ENCODE measurements around the gene AMPD3.

DNA sequence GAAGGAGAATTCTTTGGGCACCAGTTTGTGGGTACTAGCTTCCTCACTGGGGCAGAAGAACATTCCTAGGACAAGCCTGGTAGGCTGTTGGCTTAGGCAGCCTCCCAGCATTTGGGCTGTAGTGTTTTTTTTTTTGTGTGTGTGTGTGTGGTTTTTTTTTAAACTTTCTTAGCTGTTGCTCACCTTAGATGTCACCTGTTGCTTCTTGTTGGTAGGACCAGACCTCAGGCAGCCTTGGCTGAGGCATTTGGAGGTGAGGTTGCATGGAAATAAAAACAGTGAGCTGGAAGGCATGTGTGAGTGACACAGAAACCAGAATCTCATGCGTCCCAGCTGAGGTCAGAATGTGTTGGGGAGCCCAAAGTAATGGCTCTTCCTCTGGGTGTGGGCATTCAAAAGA lies 21.3 kb downstream of the AMPD3 start:
- TF ChIP-seq POLR2AphosphoS5 (IDR thresholded peaks at IDR 0.05) = no peak
- TF ChIP-seq, protein P1, sequence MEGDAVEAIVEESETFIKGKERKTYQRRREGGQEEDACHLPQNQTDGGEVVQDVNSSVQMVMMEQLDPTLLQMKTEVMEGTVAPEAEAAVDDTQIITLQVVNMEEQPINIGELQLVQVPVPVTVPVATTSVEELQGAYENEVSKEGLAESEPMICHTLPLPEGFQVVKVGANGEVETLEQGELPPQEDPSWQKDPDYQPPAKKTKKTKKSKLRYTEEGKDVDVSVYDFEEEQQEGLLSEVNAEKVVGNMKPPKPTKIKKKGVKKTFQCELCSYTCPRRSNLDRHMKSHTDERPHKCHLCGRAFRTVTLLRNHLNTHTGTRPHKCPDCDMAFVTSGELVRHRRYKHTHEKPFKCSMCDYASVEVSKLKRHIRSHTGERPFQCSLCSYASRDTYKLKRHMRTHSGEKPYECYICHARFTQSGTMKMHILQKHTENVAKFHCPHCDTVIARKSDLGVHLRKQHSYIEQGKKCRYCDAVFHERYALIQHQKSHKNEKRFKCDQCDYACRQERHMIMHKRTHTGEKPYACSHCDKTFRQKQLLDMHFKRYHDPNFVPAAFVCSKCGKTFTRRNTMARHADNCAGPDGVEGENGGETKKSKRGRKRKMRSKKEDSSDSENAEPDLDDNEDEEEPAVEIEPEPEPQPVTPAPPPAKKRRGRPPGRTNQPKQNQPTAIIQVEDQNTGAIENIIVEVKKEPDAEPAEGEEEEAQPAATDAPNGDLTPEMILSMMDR (IDR thresholded peaks at IDR 0.05 in 8 of 11, conservative IDR thresholded peaks at IDR 0.05 in 3 of 11) = no peak
